ENCODE measurements around the gene SPRY1. TPM values are rescaled to one million over a fixed set of nuclear protein-coding genes. Genes with fewer than 3 reads are reported as not detected.

The SPRY1 gene
- total RNA-seq, 4 donors from 2014 or later: 101 to 195 (median 169) TPM

DNA sequence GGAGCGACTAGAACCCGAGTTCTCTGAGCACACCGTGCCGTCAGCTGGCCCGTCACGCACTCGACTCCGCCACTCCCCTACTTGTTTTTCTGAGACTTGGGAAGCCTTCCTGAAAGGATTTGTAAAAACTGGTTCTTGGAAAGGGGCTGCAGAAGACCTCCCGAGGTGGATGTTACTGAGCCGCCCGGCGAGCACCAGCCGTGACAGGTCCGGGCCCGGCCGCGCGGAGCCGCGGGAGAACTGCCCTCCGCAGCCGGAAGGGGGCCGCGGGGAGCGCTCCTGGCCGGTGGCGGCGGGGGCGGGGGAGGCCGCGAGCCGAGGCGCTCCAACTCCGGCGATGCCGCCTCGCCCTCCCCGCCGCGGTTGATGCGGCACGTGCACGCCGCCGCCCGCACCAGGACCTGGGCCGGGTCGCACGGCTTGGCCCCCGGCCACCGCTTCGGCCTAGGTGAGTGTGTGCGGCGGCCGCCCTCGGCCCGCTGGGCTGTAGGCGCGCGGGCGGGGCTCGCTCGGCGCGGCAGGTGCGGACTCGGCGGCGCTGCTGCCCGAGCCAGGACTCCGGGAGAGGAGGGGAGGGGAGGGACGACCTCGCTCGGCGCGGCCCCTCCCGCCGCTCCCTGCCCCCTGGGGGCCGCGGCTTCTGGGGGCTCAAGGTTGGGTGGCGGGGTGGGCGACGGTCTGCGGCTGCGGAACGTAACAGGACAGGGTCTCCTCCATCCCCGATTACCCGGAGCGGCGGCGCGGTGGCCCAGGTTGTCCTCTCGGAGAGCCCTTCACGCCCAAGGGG is 1.7 kb downstream of the SPRY1 start:
- H3K27ac ChIP-seq: peak overlapping the region; percentile 10 to 91 (median 87)
- no peaks in the 10 kb centered on the region for H3K27me3 ChIP-seq
- DNase-seq (ENCODE audit: low spot score in 2 of 2): peak; percentile 33 to 44
- H3K36me3 ChIP-seq: peaks cover 0 to 19% (median 0%) of the 10 kb centered on the region in 3 donors
- H3K9me3 ChIP-seq: no peaks in the 10 kb centered on the region
- H3K4me3 ChIP-seq: peak overlapping the region; percentile 66 to 85 (median 70)
- TF ChIP-seq, protein P1, sequence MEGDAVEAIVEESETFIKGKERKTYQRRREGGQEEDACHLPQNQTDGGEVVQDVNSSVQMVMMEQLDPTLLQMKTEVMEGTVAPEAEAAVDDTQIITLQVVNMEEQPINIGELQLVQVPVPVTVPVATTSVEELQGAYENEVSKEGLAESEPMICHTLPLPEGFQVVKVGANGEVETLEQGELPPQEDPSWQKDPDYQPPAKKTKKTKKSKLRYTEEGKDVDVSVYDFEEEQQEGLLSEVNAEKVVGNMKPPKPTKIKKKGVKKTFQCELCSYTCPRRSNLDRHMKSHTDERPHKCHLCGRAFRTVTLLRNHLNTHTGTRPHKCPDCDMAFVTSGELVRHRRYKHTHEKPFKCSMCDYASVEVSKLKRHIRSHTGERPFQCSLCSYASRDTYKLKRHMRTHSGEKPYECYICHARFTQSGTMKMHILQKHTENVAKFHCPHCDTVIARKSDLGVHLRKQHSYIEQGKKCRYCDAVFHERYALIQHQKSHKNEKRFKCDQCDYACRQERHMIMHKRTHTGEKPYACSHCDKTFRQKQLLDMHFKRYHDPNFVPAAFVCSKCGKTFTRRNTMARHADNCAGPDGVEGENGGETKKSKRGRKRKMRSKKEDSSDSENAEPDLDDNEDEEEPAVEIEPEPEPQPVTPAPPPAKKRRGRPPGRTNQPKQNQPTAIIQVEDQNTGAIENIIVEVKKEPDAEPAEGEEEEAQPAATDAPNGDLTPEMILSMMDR (IDR thresholded peaks at IDR 0.05): peak; percentile 44 to 86 (median 72)
- TF ChIP-seq POLR2A (IDR thresholded peaks at IDR 0.05) (no peak), EP300 (IDR thresholded peaks at IDR 0.05) (peak in 1 of 2 donors; percentile 11)
- WGBS, 2 donors: 0 to 2% methylated on average over 27 to 46 of the region's 94 CpGs
- H3K4me1 ChIP-seq: peaks cover 0 to 10% (median 0%) of the 10 kb centered on the region in 4 donors

DNA sequence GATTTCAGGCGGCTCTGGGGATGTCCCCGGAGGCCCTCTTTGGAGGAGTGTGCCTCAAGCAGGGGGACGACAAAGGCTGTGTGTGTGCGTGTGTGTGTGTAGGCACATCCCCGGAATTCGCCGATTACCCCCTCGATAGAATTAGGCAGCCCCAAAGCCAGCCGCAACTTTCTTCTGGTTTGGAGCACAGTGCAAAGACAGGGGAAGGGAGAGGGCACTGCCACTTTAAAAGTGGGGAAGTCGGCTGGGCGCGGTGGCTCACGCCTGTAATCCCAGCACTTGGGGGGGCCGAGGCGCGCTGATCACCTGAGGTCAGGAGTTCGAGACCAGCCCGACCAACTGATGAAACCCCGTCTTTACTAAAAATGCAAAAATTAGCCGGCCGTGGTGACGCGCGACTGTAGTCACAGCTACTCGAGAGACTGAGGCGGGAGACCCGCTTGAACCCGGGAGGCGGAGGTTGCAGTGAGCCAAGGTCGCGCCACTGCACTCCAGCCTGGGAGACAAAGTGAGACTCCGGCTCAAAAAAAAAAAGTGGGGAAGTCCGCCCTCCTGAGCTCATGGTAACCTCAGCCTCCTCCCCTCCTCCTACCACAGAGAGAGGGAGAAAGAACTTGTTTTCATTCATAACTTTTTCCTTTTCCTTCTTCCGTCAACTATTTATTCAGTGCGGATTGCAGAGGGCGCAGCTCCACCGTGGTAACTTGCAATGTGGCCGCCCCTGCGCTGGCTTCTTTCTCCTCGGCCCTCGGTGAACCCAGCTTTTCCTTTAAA is 2.4 kb downstream of the SPRY1 start:
- peak; percentile 36 to 53 for DNase-seq (ENCODE audit: low spot score in 2 of 2)
- 0 to 1% methylated on average over 41 of the region's 41 CpGs for WGBS, 2 donors

GRCh38 chr4:123399627-123400358 is 3.2 kb downstream of the SPRY1 start:
- H3K27me3 ChIP-seq: no peaks in the 10 kb centered on the region
- WGBS, 2 donors: 10 to 11% methylated on average over 22 of the region's 22 CpGs
- peaks cover 0 to 19% (median 0%) of the 10 kb centered on the region in 3 donors for H3K36me3 ChIP-seq
- TF ChIP-seq EP300 (IDR thresholded peaks at IDR 0.05) (peak in 1 of 2 donors; percentile 7), POLR2A (IDR thresholded peaks at IDR 0.05) (no peak)
- TF ChIP-seq, protein P1 (IDR thresholded peaks at IDR 0.05): no peak
- H3K4me3 ChIP-seq: peak overlapping the region; percentile 53 to 85 (median 70)
- no peaks in the 10 kb centered on the region for H3K9me3 ChIP-seq
- H3K4me1 ChIP-seq: peaks cover 0 to 13% (median 0%) of the 10 kb centered on the region in 4 donors
- peak in 1 of 2 donors; percentile 28 for DNase-seq (ENCODE audit: low spot score in 2 of 2)
- H3K27ac ChIP-seq: peak overlapping the region in 3 of 4 donors; percentile 86 to 91 (median 88)

More for the DNA sequence above, 2.4 kb downstream of the SPRY1 start:
- no peaks in the 10 kb centered on the region for H3K9me3 ChIP-seq
- TF ChIP-seq EP300 (IDR thresholded peaks at IDR 0.05): peak in 1 of 2 donors; percentile 34
- no peak for TF ChIP-seq POLR2A (IDR thresholded peaks at IDR 0.05)
- TF ChIP-seq, protein P1 (IDR thresholded peaks at IDR 0.05): peak in 1 of 5 experiments; percentile 12
- H3K4me3 ChIP-seq: peak overlapping the region; percentile 53 to 85 (median 70)
- peak overlapping the region; percentile 10 to 91 (median 87) for H3K27ac ChIP-seq
- H3K36me3 ChIP-seq: peaks cover 0 to 19% (median 0%) of the 10 kb centered on the region in 3 donors
- no peaks in the 10 kb centered on the region for H3K27me3 ChIP-seq
- peaks cover 0 to 13% (median 0%) of the 10 kb centered on the region in 4 donors for H3K4me1 ChIP-seq

- H3K27me3 ChIP-seq: no peaks in the 10 kb centered on the region
- H3K9me3 ChIP-seq: no peaks in the 10 kb centered on the region
- TF ChIP-seq, protein P1 (IDR thresholded peaks at IDR 0.05): no peak
- no peak for TF ChIP-seq EP300 (IDR thresholded peaks at IDR 0.05)
- TF ChIP-seq POLR2A (IDR thresholded peaks at IDR 0.05): no peak
- peaks cover 0 to 19% (median 0%) of the 10 kb centered on the region in 4 donors for H3K4me1 ChIP-seq
- no peak for DNase-seq (ENCODE audit: low spot score in 2 of 2)
- H3K4me3 ChIP-seq: peak overlapping the region in 1 of 4 donors; percentile 85
- peaks cover 0 to 19% (median 0%) of the 10 kb centered on the region in 3 donors for H3K36me3 ChIP-seq
- peak overlapping the region in 2 of 4 donors; percentile 86 to 91 for H3K27ac ChIP-seq
- 70 to 73% methylated on average over 9 of the region's 9 CpGs for WGBS, 2 donors
Observed at GRCh38 chr4:123401271-123402120, 4.9 kb downstream of the SPRY1 start.

Measured in tibial nerve (tissue), 4 donors.